Activated CD4-positive, alpha-beta T cell treated with anti-CD3 and anti-CD28 coated beads, Interleukin-2, amount 50 U/mL, for 4 hours (primary cell): ENCODE results near the gene BFAR.
"Not testable (repeated sequence)": the region's sequence is repeated elsewhere in the genome, so short reads cannot be mapped to it uniquely, and the experiment has no call there.

ENCODE experiments used
- DNase-seq, 2 experiments: peaks; one replicate each; pipeline ENCODE4 v3.0.0-alpha.2; 2020

Gene BFAR

DNA sequence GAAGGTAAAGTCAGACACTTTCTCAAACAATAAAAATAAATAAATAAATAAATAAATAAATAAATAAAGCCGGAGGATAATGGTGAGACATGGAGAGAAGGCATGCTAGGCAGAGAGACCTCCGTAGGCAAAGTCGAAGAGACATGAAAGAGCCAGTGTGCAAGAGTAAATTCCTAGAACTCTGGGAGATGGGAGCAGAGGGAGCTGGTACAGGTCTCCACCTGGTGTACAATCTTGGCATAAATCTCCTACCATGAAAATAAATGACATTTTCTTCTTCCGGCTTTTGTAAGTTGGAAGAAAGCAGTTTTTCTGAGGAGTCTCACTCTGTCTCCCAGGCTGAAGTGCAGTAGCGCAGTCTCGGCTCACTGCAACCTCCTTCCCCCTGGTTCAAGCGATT, 69.1 kb downstream of the BFAR start:
- not testable (repeated sequence) for DNase-seq

GRCh38 chr16:14702672-14703071, 69.9 kb downstream of the BFAR start:
- DNase-seq, result not testable (repeated sequence)

DNA sequence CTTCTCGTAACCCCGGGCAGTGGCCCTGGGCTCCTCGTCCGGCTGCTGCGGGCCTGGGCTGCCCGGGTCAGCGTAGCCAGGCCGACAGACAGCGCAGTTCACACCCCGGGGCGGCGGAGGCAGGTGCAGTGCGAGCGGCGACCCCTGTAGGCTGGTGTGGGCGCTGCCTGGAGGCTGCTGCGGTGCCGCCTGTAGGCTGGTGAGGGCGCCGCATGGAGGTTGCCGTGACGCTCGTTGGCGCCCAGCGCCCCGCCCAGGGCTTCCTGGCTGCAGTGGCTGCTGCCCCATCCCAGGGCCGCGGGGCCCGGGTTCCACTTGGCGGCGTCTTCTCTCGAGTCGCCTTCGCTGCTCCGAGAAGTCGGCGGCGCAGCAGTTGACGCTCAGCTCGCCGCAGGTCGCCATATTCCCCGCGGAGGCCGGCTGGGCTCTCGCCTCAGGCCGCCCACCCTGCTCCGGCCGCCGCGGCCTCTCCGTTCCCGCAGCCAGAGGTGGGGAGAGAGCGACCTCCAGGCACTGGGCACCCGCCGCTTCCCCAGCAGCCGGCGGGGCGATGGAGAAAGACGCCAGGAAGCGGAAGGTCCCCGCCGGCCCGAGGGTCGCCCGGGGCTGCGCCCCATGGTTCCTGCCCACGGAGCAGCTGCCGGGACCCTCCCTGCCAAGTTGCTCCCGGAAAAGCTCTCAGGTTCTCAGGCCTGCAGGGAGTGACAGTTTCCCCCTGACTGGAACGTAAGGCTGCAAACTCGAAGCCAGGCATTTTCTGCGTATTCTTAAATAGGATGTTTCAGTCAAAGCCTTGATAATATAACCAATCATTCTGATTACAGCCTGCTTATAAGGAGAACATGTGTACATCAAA, 70.6 kb downstream of the BFAR start, which contains the start of gene NPIPA3:
NPIPA3 (plus strand) TSS at position 256 of the 856 bp plus-strand sequence. CDS start 5,533 bp downstream, outside the sequence.
- not testable (repeated sequence) for DNase-seq
